HCT116 (cell line): Measurements from ENCODE around the gene RXFP2. TPM values are rescaled to one million over a fixed set of nuclear protein-coding genes. Genes with fewer than 3 reads are reported as not detected.

ENCODE experiments used
- ATAC-seq: fragments of 200-7000 bp; cut with Tn5 transposase; 2 replicates; pipeline ENCODE4 v1.9.1; 2020; ENCODE audit warnings: mild to moderate bottlenecking, moderate library complexity
- BruUV-seq: library from RNA; stranded (reverse); fragments of 400-500 nt; replicated peaks from 2 replicates; lab custom pipeline; 2021; lab: Mats Ljungman, UMichigan
- CTCF ChIA-PET: fragments of 300-600 bp; sonication (Branson Sonifier 250); formaldehyde crosslinking; loops from one replicate; lab custom pipeline; 2021; ENCODE audit warnings: antibody characterized with exemption; lab: Charles Lee
- POLR2A ChIA-PET: fragments of 300-600, 350-600 bp; sonication (Branson Sonifier 250); formaldehyde crosslinking; loops from one replicate; lab custom pipeline; 2021; ENCODE audit warnings: antibody characterized with exemption; lab: Charles Lee
- RAD21 ChIA-PET, 2 experiments: fragments of 300-600 bp; sonication (Branson Sonifier 250); formaldehyde crosslinking; loops; one replicate each; lab custom pipeline; 2023; ENCODE audit warnings: low total read pairs in 2 of 2; ENCODE audit not compliant: uncharacterized antibody in 2 of 2, unreplicated experiment in 2 of 2, low non-redundant PET in 1 of 2; lab: Charles Lee
- DNase-seq: peaks from one replicate; pipeline ENCODE4 v3.0.0-alpha.2; 2010; ENCODE audit warnings: low read depth, low spot score
- H2AFZ ChIP-seq: fragments of 200-600 bp; shearing (Covaris generic), sonication (generic); 2 replicates; pipeline ENCODE4 v1.6.1; 2017; ENCODE audit warnings: low read depth, mixed run types, mixed read lengths, antibody characterized with exemption, low read length; ENCODE audit not compliant: poor library complexity, severe bottlenecking
- H3K27ac ChIP-seq: 2 replicates; pipeline ENCODE4 v1.5.1; 2012; ENCODE audit warnings: low read depth, low read length
- H3K27me3 ChIP-seq: fragments of 200-600 bp; sonication (generic); 2 replicates; pipeline ENCODE4 v1.6.1; 2016; ENCODE audit warnings: mixed run types, low read length, mixed read lengths; ENCODE audit not compliant: insufficient read depth
- H3K36me3 ChIP-seq, 2 experiments: fragments of 200-500 bp in 1 of 2; fragments of 200-600 bp in 1 of 2; sonication (Bioruptor generic) in 1 of 2; sonication (generic) in 1 of 2; 2 replicates each; pipeline versions ENCODE4 v1.5.1 to v1.6.1; 2014 to 2016; ENCODE audit warnings: low read length in 2 of 2, inconsistent platforms in 1 of 2, mixed read lengths in 1 of 2, mixed run types in 1 of 2; ENCODE audit not compliant: insufficient read depth in 2 of 2, control insufficient read depth in 1 of 2
- H3K4me1 ChIP-seq, 2 experiments: fragments of 200-600 bp in 1 of 2; sonication (generic) in 1 of 2; 2 replicates each; pipeline versions ENCODE4 v1.5.1 to v1.6.1; 2012 to 2017; ENCODE audit warnings: low read length in 2 of 2, inconsistent platforms in 1 of 2, mild to moderate bottlenecking in 1 of 2, mixed read lengths in 1 of 2, mixed run types in 1 of 2, moderate library complexity in 1 of 2; ENCODE audit not compliant: insufficient read depth in 2 of 2, control insufficient read depth in 1 of 2
- H3K4me2 ChIP-seq: fragments of 200-600 bp; sonication (generic); 2 replicates; pipeline ENCODE4 v1.6.1; 2017; ENCODE audit warnings: mixed run types, low read length, mixed read lengths
- H3K4me3 ChIP-seq, 2 experiments: fragments of 200-600 bp in 1 of 2; sonication (generic) in 1 of 2; replicated peaks in 1 of 2; 2 replicates each; pipeline ENCODE4 v1.5.1; 2011 to 2016; ENCODE audit warnings: low read length in 2 of 2, control low read depth in 1 of 2, low read depth in 1 of 2, mild to moderate bottlenecking in 1 of 2, mixed read lengths in 1 of 2, mixed run types in 1 of 2
- H3K79me2 ChIP-seq: fragments of 200-600 bp; sonication (generic); 2 replicates; pipeline ENCODE4 v1.6.1; 2017; ENCODE audit warnings: mild to moderate bottlenecking, mixed run types, low read length, moderate library complexity, mixed read lengths; ENCODE audit not compliant: insufficient read depth
- H3K9ac ChIP-seq: fragments of 200-600 bp; sonication (generic); 2 replicates; pipeline ENCODE4 v1.6.1; 2016; ENCODE audit warnings: low read length, mixed read lengths
- H3K9me2 ChIP-seq: fragments of 200-600 bp; sonication (generic), shearing (Covaris generic); 2 replicates; pipeline ENCODE4 v1.6.1; 2017; ENCODE audit warnings: mixed run types, mild to moderate bottlenecking, moderate library complexity; ENCODE audit not compliant: insufficient read depth
- H3K9me3 ChIP-seq, 2 experiments: fragments of 200-500 bp in 1 of 2; fragments of 200-600 bp in 1 of 2; sonication (Bioruptor generic) in 1 of 2; sonication (generic) in 1 of 2; 2 replicates each; pipeline ENCODE4 v1.6.1; 2014 to 2017; ENCODE audit warnings: low read length in 2 of 2, mixed read lengths in 2 of 2, inconsistent platforms in 1 of 2, low read depth in 1 of 2, mild to moderate bottlenecking in 1 of 2, mixed run types in 1 of 2, moderate library complexity in 1 of 2; ENCODE audit not compliant: control insufficient read depth in 1 of 2, insufficient read depth in 1 of 2
- H4K20me1 ChIP-seq: fragments of 200-600 bp; sonication (generic), shearing (Covaris generic); 2 replicates; pipeline ENCODE4 v1.6.1; 2017; ENCODE audit warnings: mixed run types, mild to moderate bottlenecking, moderate library complexity; ENCODE audit not compliant: insufficient read depth
- CBX3 ChIP-seq: IDR thresholded peaks from 2 replicates; pipeline ENCODE4 v1.6.1; 2012; ENCODE audit warnings: low read depth
- EGR1 ChIP-seq: IDR thresholded peaks from 2 replicates; pipeline ENCODE4 v1.6.1; 2012; ENCODE audit warnings: low read depth
- ELF1 ChIP-seq: IDR thresholded peaks from 2 replicates; pipeline ENCODE4 v1.6.1; 2012; ENCODE audit warnings: low read depth, borderline replicate concordance
- EZH2phosphoT487 ChIP-seq: fragments of 200-600 bp; IDR thresholded peaks from 2 replicates; pipeline ENCODE4 v1.6.1; 2018; ENCODE audit warnings: antibody characterized with exemption, borderline replicate concordance
- FOSL1 ChIP-seq: IDR thresholded peaks from 2 replicates; pipeline ENCODE4 v1.6.1; 2012; ENCODE audit warnings: low read depth
- JUND ChIP-seq: IDR thresholded peaks from 2 replicates; pipeline ENCODE4 v1.6.1; 2012
- MAX ChIP-seq: IDR thresholded peaks from 2 replicates; pipeline ENCODE4 v1.6.1; 2012
- POLR2A ChIP-seq: IDR thresholded peaks from 2 replicates; pipeline ENCODE4 v1.7.0; 2011; ENCODE audit warnings: borderline replicate concordance; ENCODE audit not compliant: insufficient read depth, insufficient read length; ENCODE audit errors: extremely low read depth
- RAD21 ChIP-seq: IDR thresholded peaks from 2 replicates; pipeline ENCODE4 v1.6.1; 2012; ENCODE audit warnings: low read depth, mild to moderate bottlenecking
- REST ChIP-seq: IDR thresholded peaks from 2 replicates; pipeline ENCODE4 v1.6.1; 2012; ENCODE audit warnings: low read depth
- SP1 ChIP-seq: IDR thresholded peaks from 2 replicates; pipeline ENCODE4 v1.6.1; 2012; ENCODE audit warnings: low read depth
- SRF ChIP-seq: IDR thresholded peaks from 2 replicates; pipeline ENCODE4 v1.6.1; 2012; ENCODE audit warnings: low read depth
- TCF7L2 ChIP-seq: IDR thresholded peaks from 2 replicates; pipeline ENCODE4 v1.7.0; 2011; ENCODE audit warnings: borderline replicate concordance, inconsistent platforms; ENCODE audit not compliant: insufficient read depth, insufficient read length; ENCODE audit errors: extremely low read depth
- YY1 ChIP-seq: IDR thresholded peaks from 2 replicates; pipeline ENCODE4 v1.6.1; 2011; ENCODE audit warnings: low read length, low read depth, moderate library complexity, mild to moderate bottlenecking; ENCODE audit not compliant: insufficient replicate concordance; ENCODE audit errors: extremely low read depth
- ZBTB33 ChIP-seq: IDR thresholded peaks from 2 replicates; pipeline ENCODE4 v1.6.1; 2011; ENCODE audit warnings: mild to moderate bottlenecking, low read length, moderate library complexity; ENCODE audit not compliant: insufficient replicate concordance; ENCODE audit errors: extremely low read depth
- ZFX ChIP-seq: fragments of 450-650 bp; IDR thresholded peaks from 2 replicates; pipeline ENCODE4 v1.6.1; 2017
- intact Hi-C: fragments of 100-400 bp; cut with micrococcal nuclease; formaldehyde crosslinking; loops from 2 replicates; pipeline ENCODE4 v1.10.0; 2022
- total RNA-seq: library from RNA; stranded (reverse); gene quantifications from one replicate; pipeline ENCODE4 v1.2.1, GENCODE V29; 2021; ENCODE audit not compliant: unreplicated experiment
- TF ChIP-seq, protein P1 (sequence below): IDR thresholded peaks from 2 replicates; pipeline ENCODE4 v1.6.1; 2012
- TF ChIP-seq, protein P2 (sequence below), 3 experiments: fragments of 200-600 bp in 1 of 3; sonication (generic) in 1 of 3; IDR thresholded peaks in 2 of 3; conservative IDR thresholded peaks in 1 of 3; 2 replicates each; pipeline ENCODE4 v1.5.1; 2012 to 2017; ENCODE audit warnings: low read depth in 2 of 3, low read length in 2 of 3, antibody characterized with exemption in 1 of 3, borderline replicate concordance in 1 of 3, control low read depth in 1 of 3, mild to moderate bottlenecking in 1 of 3, mixed read lengths in 1 of 3, mixed run types in 1 of 3, moderate library complexity in 1 of 3; ENCODE audit not compliant: insufficient read depth in 1 of 3

The RXFP2 gene
- total RNA-seq, 1 experiment from 2014 or later = not detected

DNA sequence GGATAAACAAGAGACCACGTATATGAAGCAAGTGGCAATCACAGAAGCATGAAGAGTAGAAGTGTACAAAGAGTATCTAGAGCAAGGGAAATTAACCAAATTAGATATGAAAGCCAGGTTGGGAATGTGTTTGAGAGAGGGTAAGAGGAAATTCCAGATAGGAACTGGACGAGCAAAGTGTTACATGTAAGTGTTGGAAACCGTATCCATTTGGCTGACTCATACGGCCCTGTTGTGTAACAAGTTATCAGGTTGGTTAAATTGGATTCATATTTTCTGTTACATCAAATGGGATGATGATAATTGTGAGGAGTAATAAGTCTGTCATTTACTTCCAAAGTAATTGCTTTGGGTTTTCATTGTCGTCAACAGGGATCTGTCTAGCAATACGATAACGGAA, 46.7 kb downstream of the RXFP2 start:
- Histone ChIP-seq H3K36me3 (no peaks in the 10 kb centered on the region), H3K27ac (no peak overlapping the region), H3K4me2 (no peak overlapping the region), H3K27me3 (peaks cover 71% of the 10 kb centered on the region), H3K79me2 (no peaks in the 10 kb centered on the region), H3K4me3 (no peak overlapping the region), H3K9me3 (no peaks in the 10 kb centered on the region), H4K20me1 (no peaks in the 10 kb centered on the region), H2AFZ (no peak overlapping the region), H3K4me1 (no peaks in the 10 kb centered on the region), H3K9me2 (no peaks in the 10 kb centered on the region), H3K9ac (no peak overlapping the region)
- ChIA-PET CTCF (no interaction called here), RAD21 (no interaction called here), POLR2A (no interaction called here)
- no peak for DNase-seq
- ATAC-seq = no peak
- no TSS peak for BruUV-seq
- intact Hi-C loops = no loop called here
- no peak for TF ChIP-seq ZFX
- TF ChIP-seq ZBTB33 = no peak
- TF ChIP-seq REST = no peak
- no peak for TF ChIP-seq CBX3
- no peak for TF ChIP-seq EGR1
- TF ChIP-seq EZH2phosphoT487 = no peak
- TF ChIP-seq SRF = no peak
- TF ChIP-seq SP1 = no peak
- TF ChIP-seq MAX = no peak
- no peak for TF ChIP-seq RAD21
- TF ChIP-seq FOSL1 = no peak
- no peak for TF ChIP-seq TCF7L2
- TF ChIP-seq POLR2A = no peak
- TF ChIP-seq, protein P1, sequence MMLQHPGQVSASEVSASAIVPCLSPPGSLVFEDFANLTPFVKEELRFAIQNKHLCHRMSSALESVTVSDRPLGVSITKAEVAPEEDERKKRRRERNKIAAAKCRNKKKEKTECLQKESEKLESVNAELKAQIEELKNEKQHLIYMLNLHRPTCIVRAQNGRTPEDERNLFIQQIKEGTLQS = no peak
- no peak for TF ChIP-seq JUND
- no peak for TF ChIP-seq ELF1
- no peak for TF ChIP-seq YY1
- TF ChIP-seq, protein P2, sequence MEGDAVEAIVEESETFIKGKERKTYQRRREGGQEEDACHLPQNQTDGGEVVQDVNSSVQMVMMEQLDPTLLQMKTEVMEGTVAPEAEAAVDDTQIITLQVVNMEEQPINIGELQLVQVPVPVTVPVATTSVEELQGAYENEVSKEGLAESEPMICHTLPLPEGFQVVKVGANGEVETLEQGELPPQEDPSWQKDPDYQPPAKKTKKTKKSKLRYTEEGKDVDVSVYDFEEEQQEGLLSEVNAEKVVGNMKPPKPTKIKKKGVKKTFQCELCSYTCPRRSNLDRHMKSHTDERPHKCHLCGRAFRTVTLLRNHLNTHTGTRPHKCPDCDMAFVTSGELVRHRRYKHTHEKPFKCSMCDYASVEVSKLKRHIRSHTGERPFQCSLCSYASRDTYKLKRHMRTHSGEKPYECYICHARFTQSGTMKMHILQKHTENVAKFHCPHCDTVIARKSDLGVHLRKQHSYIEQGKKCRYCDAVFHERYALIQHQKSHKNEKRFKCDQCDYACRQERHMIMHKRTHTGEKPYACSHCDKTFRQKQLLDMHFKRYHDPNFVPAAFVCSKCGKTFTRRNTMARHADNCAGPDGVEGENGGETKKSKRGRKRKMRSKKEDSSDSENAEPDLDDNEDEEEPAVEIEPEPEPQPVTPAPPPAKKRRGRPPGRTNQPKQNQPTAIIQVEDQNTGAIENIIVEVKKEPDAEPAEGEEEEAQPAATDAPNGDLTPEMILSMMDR (IDR thresholded peaks at IDR 0.05 in 2 of 3, conservative IDR thresholded peaks at IDR 0.05 in 1 of 3; ENCODE audit: borderline replicate concordance in 1 of 3, insufficient read depth in 1 of 3, low read depth in 2 of 3, low read length in 2 of 3) = no peak
